Testis (tissue), 3 donors: ENCODE data around the gene SRPX. TPM values are rescaled to one million over a fixed set of nuclear protein-coding genes. Genes with fewer than 3 reads are reported as not detected.

Source experiments
- DNase-seq: peaks from one replicate; pipeline ENCODE4 v3.0.0-alpha.2; 2019
- H3K27ac ChIP-seq, 2 donors: fragments of 200-600 bp; sonication (generic); one replicate each; pipeline ENCODE4 v1.5.1; 2019
- H3K27me3 ChIP-seq: fragments of 200-600 bp; sonication (generic); one replicate; pipeline ENCODE4 v1.5.1; 2019
- H3K36me3 ChIP-seq: fragments of 200-600 bp; sonication (generic); one replicate; pipeline ENCODE4 v1.5.1; 2017; ENCODE audit warnings: low read depth; ENCODE audit errors: missing control alignments
- H3K4me1 ChIP-seq: fragments of 200-600 bp; sonication (generic); one replicate; pipeline ENCODE4 v1.5.1; 2019
- H3K4me3 ChIP-seq, 2 donors: fragments of 200-600 bp; sonication (generic); one replicate each; pipeline ENCODE4 v1.5.1; 2017 to 2019
- H3K9me3 ChIP-seq: fragments of 200-600 bp; sonication (generic); one replicate; pipeline ENCODE4 v1.5.1; 2017
- POLR2A ChIP-seq: fragments of 450-650 bp; IDR thresholded peaks from one replicate; pipeline ENCODE4 v1.6.1; 2017; ENCODE audit warnings: antibody characterized with exemption, mild to moderate bottlenecking, moderate library complexity
- WGBS, 2 donors: methylation state at CpG; one replicate each; pipeline ENCODE4 v1.1.5; 2018; 5-methylcytosine and 5-hydroxymethylcytosine counted together
- intact Hi-C: fragments of 100-400 bp; cut with DNase I; formaldehyde crosslinking; loops from one replicate; pipeline ENCODE4 v1.15.1; 2023; ENCODE audit warnings: low total_unique reads
- polyA plus RNA-seq: library from polyadenylated mRNA; stranded (reverse); fragments of 350-450 nt; fragmentation: Illumina TruSeq; extraction: RNeasy Lipid Tissue Mini Kit (QIAGEN cat#74804); gene quantifications from one replicate; pipeline ENCODE4 v1.2.3, GENCODE V29; 2014; ENCODE audit warnings: low read depth, low replicate concordance; ENCODE audit not compliant: insufficient read depth
- total RNA-seq, 2 donors: library from RNA; depleted of rRNA; stranded (reverse); fragments of >200 nt; gene quantifications; one replicate each; pipeline ENCODE4 v1.2.3, GENCODE V29; 2016
- TF ChIP-seq, protein P1 (sequence below), 3 experiments: fragments of 450-650 bp in 2 of 3; fragments of 200-600 bp in 1 of 3; sonication (generic) in 1 of 3; IDR thresholded peaks; one replicate each; pipeline ENCODE4 v1.5.1; 2016 to 2019; ENCODE audit warnings: antibody characterized with exemption in 3 of 3, mild to moderate bottlenecking in 2 of 3, moderate library complexity in 1 of 3

SRPX gene
- total and polyA plus RNA-seq, 3 donors from 2014 or later, result 5.1 to 31.2 (median 11.3) TPM

- DNase-seq, result peak; percentile 14
- intact Hi-C loops, result no loop called here
- no peaks in the 10 kb centered on the region for H3K4me1 ChIP-seq
- 51 to 57% methylated on average over 3 to 5 of the region's 5 CpGs for WGBS, 2 donors
- H3K4me3 ChIP-seq, result no peak overlapping the region
- H3K36me3 ChIP-seq, result no peaks in the 10 kb centered on the region
- H3K9me3 ChIP-seq, result no peaks in the 10 kb centered on the region
- no peak overlapping the region for H3K27ac ChIP-seq
- H3K27me3 ChIP-seq, result no peaks in the 10 kb centered on the region
- TF ChIP-seq POLR2A, result no peak
- TF ChIP-seq, protein P1, sequence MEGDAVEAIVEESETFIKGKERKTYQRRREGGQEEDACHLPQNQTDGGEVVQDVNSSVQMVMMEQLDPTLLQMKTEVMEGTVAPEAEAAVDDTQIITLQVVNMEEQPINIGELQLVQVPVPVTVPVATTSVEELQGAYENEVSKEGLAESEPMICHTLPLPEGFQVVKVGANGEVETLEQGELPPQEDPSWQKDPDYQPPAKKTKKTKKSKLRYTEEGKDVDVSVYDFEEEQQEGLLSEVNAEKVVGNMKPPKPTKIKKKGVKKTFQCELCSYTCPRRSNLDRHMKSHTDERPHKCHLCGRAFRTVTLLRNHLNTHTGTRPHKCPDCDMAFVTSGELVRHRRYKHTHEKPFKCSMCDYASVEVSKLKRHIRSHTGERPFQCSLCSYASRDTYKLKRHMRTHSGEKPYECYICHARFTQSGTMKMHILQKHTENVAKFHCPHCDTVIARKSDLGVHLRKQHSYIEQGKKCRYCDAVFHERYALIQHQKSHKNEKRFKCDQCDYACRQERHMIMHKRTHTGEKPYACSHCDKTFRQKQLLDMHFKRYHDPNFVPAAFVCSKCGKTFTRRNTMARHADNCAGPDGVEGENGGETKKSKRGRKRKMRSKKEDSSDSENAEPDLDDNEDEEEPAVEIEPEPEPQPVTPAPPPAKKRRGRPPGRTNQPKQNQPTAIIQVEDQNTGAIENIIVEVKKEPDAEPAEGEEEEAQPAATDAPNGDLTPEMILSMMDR (IDR thresholded peaks at IDR 0.05), result no peak
Observed at GRCh38 chrX:38192007-38192810, 28.5 kb downstream of the SRPX start.

GRCh38 chrX:38189431-38190250, 31.0 kb downstream of the SRPX start:
- intact Hi-C loops, result no loop called here
- H3K9me3 ChIP-seq, result no peaks in the 10 kb centered on the region
- no peaks in the 10 kb centered on the region for H3K36me3 ChIP-seq
- H3K27me3 ChIP-seq, result no peaks in the 10 kb centered on the region
- WGBS, 2 donors, result 76 to 82% methylated on average over 7 of the region's 7 CpGs
- TF ChIP-seq POLR2A, result no peak
- TF ChIP-seq, protein P1 (IDR thresholded peaks at IDR 0.05), result no peak
- H3K4me1 ChIP-seq, result no peaks in the 10 kb centered on the region
- H3K4me3 ChIP-seq, result no peak overlapping the region
- H3K27ac ChIP-seq, result no peak overlapping the region
- no peak for DNase-seq

DNA sequence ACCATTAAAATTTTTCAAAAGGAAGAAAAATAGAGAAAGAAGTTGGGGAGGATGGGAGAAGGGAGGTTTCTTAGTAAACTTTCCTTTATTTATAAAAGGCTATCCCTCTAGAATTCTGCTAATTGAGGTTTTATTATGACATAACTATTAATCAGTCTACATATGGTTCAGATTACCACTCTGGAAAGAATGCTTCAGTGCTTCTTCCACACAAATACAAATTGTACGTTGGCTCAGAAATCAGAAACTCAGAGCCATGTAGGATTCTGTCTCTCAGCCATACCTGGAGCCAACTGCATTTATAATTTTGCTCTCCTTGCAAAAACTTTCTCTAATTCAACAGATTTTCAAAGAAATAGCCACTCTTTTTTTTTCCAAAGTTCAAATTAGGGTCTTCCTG, 37.1 kb downstream of the SRPX start:
- H3K4me1 ChIP-seq, result no peaks in the 10 kb centered on the region

GRCh38 chrX:38181357-38181756, 39.3 kb downstream of the SRPX start:
- DNase-seq, result no peak
- no peak for TF ChIP-seq POLR2A
- TF ChIP-seq, protein P1 (IDR thresholded peaks at IDR 0.05), result no peak
- intact Hi-C loops, result no loop called here
- Histone ChIP-seq H3K4me1 (no peaks in the 10 kb centered on the region), H3K27ac (no peak overlapping the region), H3K36me3 (no peaks in the 10 kb centered on the region), H3K9me3 (no peaks in the 10 kb centered on the region), H3K4me3 (no peak overlapping the region), H3K27me3 (no peaks in the 10 kb centered on the region)
- WGBS, 2 donors, result 63 to 86% methylated on average over 2 of the region's 2 CpGs

More for the DNA sequence above, 37.1 kb downstream of the SRPX start:
- intact Hi-C loops, result no loop called here
- no peak for TF ChIP-seq POLR2A
- TF ChIP-seq, protein P1 (IDR thresholded peaks at IDR 0.05), result no peak
- DNase-seq, result no peak
- Histone ChIP-seq H3K4me3 (no peak overlapping the region), H3K36me3 (no peaks in the 10 kb centered on the region), H3K27me3 (no peaks in the 10 kb centered on the region), H3K9me3 (no peaks in the 10 kb centered on the region), H3K27ac (no peak overlapping the region)
- 40 to 69% methylated on average over 1 of the region's 1 CpG for WGBS, 2 donors
